Astrocyte of the spinal cord (primary cell): Measurements from ENCODE around the gene SFI1.
A peak's percentile ranks its signal among the peaks of the same experiment; 100 is the strongest.

Experiments used
- DNase-seq: peaks from one replicate; pipeline ENCODE4 v3.0.0; 2011; ENCODE audit warnings: low read depth, low spot score
- H3K4me3 ChIP-seq: 2 replicates; pipeline ENCODE4 v1.5.1; 2011; ENCODE audit warnings: low read depth, mild to moderate bottlenecking, low read length, moderate library complexity
- CTCF ChIP-seq: IDR thresholded peaks from 2 replicates; pipeline ENCODE4 v1.5.1; 2012; ENCODE audit warnings: low read depth, mild to moderate bottlenecking, low read length, inconsistent platforms
- in situ Hi-C: cut with HindIII; loops from 2 replicates; pipeline ENCODE4 v1.10.0; 2017; ENCODE audit warnings: low sequenced_read_pairs

SFI1 gene

GRCh38 chr22:31661851-31662667, 165.7 kb downstream of the SFI1 start, which contains the start of gene PISD:
TSS of gene PISD (minus strand) at chr22:31662215. CDS start at chr22:31662208, 7 bp downstream.
- H3K4me3 ChIP-seq, result peak within 1 kb of the TSS; percentile 99
- DNase-seq, result peak; percentile 96
- no peak for TF ChIP-seq CTCF
- in situ Hi-C loops, result no loop called here

- no peak for DNase-seq
- H3K4me3 ChIP-seq, result peak overlapping the region; percentile 99
- in situ Hi-C loops, result no loop called here
- TF ChIP-seq CTCF, result no peak
Observed at GRCh38 chr22:31662668-31663037, 166.3 kb downstream of the SFI1 start.
